ENCODE measurements around the gene ZNF695. TPM values are rescaled to one million over a fixed set of nuclear protein-coding genes. Genes with fewer than 3 reads are reported as not detected.

Gene ZNF695
- total and polyA plus RNA-seq, 2 of the 13 experiments (the other 11 are each of a cell fraction or from before 2014, with no cell fraction given): 2.9 to 11.6 TPM

DNA sequence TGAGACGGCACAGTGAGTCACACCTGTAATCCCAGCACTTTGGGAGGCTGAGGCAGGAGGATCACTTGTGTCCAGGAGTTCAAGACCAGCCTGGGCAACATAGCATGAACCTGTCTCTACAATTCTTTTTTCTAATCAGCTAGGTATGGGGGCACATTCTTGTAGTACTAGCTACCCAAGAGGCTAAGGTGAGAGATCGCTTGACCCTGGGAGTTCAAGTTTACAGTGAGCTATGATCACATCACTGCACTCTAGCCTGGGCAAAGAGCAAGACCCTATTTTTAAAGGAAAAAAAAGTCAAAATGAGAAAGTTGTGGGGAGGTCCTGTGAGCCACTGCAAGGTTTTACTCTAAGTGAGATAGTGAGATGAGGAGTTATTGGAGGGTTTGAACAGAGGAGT lies 41.4 kb downstream of the ZNF695 start:
- no peaks in the 10 kb centered on the region for H4K20me1 ChIP-seq (ENCODE audit: insufficient read depth, low read length)

DNA sequence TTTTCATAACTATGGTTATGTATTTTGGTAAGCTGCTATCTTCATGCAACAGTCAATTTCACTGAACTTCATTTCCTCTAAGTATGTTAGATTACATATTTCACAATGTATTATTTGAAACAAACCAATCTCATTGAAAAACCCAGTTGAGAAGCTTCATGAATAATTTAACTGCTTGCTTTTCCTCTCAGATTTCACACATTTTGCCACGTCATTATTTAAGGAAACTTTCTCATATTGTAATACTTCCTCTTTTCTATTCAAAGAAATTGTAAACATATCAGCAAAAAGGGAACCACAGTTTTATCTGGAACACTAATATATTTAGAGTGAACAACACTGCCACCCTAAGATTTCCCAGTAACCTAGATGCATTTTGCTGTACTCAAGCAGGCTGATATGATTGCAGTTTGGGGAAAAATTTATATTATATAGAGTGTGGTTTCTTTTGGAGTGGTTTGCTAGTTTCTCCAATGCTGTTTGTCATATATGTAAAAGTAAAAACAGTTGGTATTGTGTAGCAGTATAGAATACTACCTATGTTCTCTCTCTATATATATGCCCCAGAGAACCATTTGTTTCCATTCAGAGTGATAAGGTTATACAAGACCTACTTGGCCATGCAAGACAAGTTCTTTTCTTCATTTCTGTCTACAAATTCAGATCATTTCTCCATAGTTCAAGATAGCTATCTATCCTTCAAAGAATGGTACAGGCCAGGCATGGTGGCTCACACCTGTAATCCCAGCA lies 47.7 kb downstream of the ZNF695 start:
- ChIA-PET POLR2A (no interaction called here), CTCF (ENCODE audit: low intra/inter-chr PET ratio, low total read pairs) (no interaction called here)
- H3K27ac ChIP-seq (ENCODE audit: extremely low read length, insufficient read depth, low read length): no peak overlapping the region
- TF ChIP-seq ZBTB25 (CRISPR knock-in tag; IDR thresholded peaks at IDR 0.05) (no peak), MYC (CRISPR knock-in tag; IDR thresholded peaks at IDR 0.05; ENCODE audit: borderline replicate concordance) (no peak), ASH2L (IDR thresholded peaks at IDR 0.05; ENCODE audit: insufficient read length, low read depth, low read length) (no peak), GFI1 (CRISPR knock-in tag; IDR thresholded peaks at IDR 0.05; ENCODE audit: borderline replicate concordance) (no peak), ZNF747 (CRISPR knock-in tag; IDR thresholded peaks at IDR 0.05; ENCODE audit: borderline replicate concordance) (no peak), NKX3-1 (CRISPR knock-in tag; IDR thresholded peaks at IDR 0.05) (no peak), EZH2 (conservative IDR thresholded peaks at IDR 0.05; ENCODE audit: low read depth, low read length) (no peak), SMAD1 (CRISPR knock-in tag; IDR thresholded peaks at IDR 0.05; ENCODE audit: borderline replicate concordance, low read depth) (no peak)
- WGBS (ENCODE audit: low lambda C conversion rate): 96% methylated on average over 1 of the region's 1 CpG
- no TSS peak for BruUV-seq (replicated peaks)
- in situ Hi-C loops (cut with HindIII; ENCODE audit: extremely low pct_ligation_motif_present, low pct_unique_long_range_greater_than_20kb): no loop called here
- intact Hi-C loops (cut with micrococcal nuclease; ENCODE audit: unreplicated experiment): no loop called here
- H2AFZ ChIP-seq (ENCODE audit: low read length): no peak overlapping the region
- H4K20me1 ChIP-seq (ENCODE audit: insufficient read depth, low read length): no peaks in the 10 kb centered on the region
- no peaks in the 10 kb centered on the region for H3K4me1 ChIP-seq (ENCODE audit: insufficient read depth, low read length)
- no peaks in the 10 kb centered on the region for H3K9me3 ChIP-seq (ENCODE audit: low read length)
- no peak overlapping the region for H3K9ac ChIP-seq (ENCODE audit: insufficient read depth, low read depth, low read length)
- no peak overlapping the region for H3K4me3 ChIP-seq (replicated peaks in 1 of 3; ENCODE audit: insufficient read depth in 1 of 3, low read depth in 2 of 3, low read length in 3 of 3)
- no peaks in the 10 kb centered on the region for H3K27me3 ChIP-seq (ENCODE audit: control insufficient read depth in 1 of 2, insufficient read depth in 2 of 2, low read length in 2 of 2)
- ATAC-seq: no peak
- H3K79me2 ChIP-seq (ENCODE audit: insufficient read depth, low read length): no peaks in the 10 kb centered on the region
- H3K36me3 ChIP-seq (replicated peaks in 1 of 2; ENCODE audit: control insufficient read depth in 1 of 2, insufficient read depth in 2 of 2, low read length in 2 of 2): peaks cover 0 to 11% of the 10 kb centered on the region in 2 experiments; a peak in 2 of 5 replicates
- no peak for FAIRE-seq
- no peak for DNase-seq (ENCODE audit: low spot score)
- H3K4me2 ChIP-seq (ENCODE audit: low read depth, low read length): no peak overlapping the region

More for the DNA sequence above, 41.4 kb downstream of the ZNF695 start:
- 100% methylated on average over 2 of the region's 2 CpGs for WGBS (ENCODE audit: low lambda C conversion rate)
- intact Hi-C loops (cut with micrococcal nuclease; ENCODE audit: unreplicated experiment): no loop called here
- FAIRE-seq (no peak), DNase-seq (ENCODE audit: low spot score) (no peak), ATAC-seq (no peak)
- Histone ChIP-seq H3K4me1 (ENCODE audit: insufficient read depth, low read length) (no peaks in the 10 kb centered on the region), H2AFZ (ENCODE audit: low read length) (no peak overlapping the region), H3K9ac (ENCODE audit: insufficient read depth, low read depth, low read length) (no peak overlapping the region), H3K27me3 (ENCODE audit: control insufficient read depth in 1 of 2, insufficient read depth in 2 of 2, low read length in 2 of 2) (no peaks in the 10 kb centered on the region), H3K4me2 (ENCODE audit: low read depth, low read length) (no peak overlapping the region), H3K27ac (ENCODE audit: extremely low read length, insufficient read depth, low read length) (no peak overlapping the region), H3K4me3 (replicated peaks in 1 of 3; ENCODE audit: insufficient read depth in 1 of 3, low read depth in 2 of 3, low read length in 3 of 3) (no peak overlapping the region), H3K9me3 (ENCODE audit: low read length) (peaks cover 18% of the 10 kb centered on the region; the same call in 1 of the 2 replicates), H3K79me2 (ENCODE audit: insufficient read depth, low read length) (no peaks in the 10 kb centered on the region), H3K36me3 (replicated peaks in 1 of 2; ENCODE audit: control insufficient read depth in 1 of 2, insufficient read depth in 2 of 2, low read length in 2 of 2) (peaks cover 0 to 11% of the 10 kb centered on the region in 2 experiments; a peak in 2 of 5 replicates)
- no TSS peak for BruUV-seq (replicated peaks)
- ChIA-PET CTCF (ENCODE audit: low intra/inter-chr PET ratio, low total read pairs) (no interaction called here), POLR2A (no interaction called here)
- TF ChIP-seq LCORL (IDR thresholded peaks at IDR 0.05): no peak
- no peak for TF ChIP-seq LCORL (CRISPR knock-in tag; IDR thresholded peaks at IDR 0.05)
- TF ChIP-seq, protein P1, sequence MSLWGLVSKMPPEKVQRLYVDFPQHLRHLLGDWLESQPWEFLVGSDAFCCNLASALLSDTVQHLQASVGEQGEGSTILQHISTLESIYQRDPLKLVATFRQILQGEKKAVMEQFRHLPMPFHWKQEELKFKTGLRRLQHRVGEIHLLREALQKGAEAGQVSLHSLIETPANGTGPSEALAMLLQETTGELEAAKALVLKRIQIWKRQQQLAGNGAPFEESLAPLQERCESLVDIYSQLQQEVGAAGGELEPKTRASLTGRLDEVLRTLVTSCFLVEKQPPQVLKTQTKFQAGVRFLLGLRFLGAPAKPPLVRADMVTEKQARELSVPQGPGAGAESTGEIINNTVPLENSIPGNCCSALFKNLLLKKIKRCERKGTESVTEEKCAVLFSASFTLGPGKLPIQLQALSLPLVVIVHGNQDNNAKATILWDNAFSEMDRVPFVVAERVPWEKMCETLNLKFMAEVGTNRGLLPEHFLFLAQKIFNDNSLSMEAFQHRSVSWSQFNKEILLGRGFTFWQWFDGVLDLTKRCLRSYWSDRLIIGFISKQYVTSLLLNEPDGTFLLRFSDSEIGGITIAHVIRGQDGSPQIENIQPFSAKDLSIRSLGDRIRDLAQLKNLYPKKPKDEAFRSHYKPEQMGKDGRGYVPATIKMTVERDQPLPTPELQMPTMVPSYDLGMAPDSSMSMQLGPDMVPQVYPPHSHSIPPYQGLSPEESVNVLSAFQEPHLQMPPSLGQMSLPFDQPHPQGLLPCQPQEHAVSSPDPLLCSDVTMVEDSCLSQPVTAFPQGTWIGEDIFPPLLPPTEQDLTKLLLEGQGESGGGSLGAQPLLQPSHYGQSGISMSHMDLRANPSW (CRISPR knock-in tag; IDR thresholded peaks at IDR 0.05; ENCODE audit: borderline replicate concordance): no peak
- no peak for TF ChIP-seq ASH2L (IDR thresholded peaks at IDR 0.05; ENCODE audit: insufficient read length, low read depth, low read length)
- in situ Hi-C loops (cut with HindIII; ENCODE audit: extremely low pct_ligation_motif_present, low pct_unique_long_range_greater_than_20kb): no loop called here

All from HepG2 (cell line).